H4 (cell line): ENCODE data around the gene CFAP61. TPM values are rescaled to one million over a fixed set of nuclear protein-coding genes. Genes with fewer than 3 reads are reported as not detected.

Experiments
- DNase-seq: peaks from one replicate; pipeline ENCODE4 v3.0.0-alpha.2; 2015; ENCODE audit warnings: low spot score
- total RNA-seq: library from RNA; depleted of rRNA; stranded (reverse); fragments of >200 nt; shearing (Covaris generic); gene quantifications from 2 replicates; pipeline ENCODE4 v1.2.3, GENCODE V29; 2014

Gene CFAP61
- total RNA-seq, 1 experiment from 2014 or later = 0.62 TPM

DNA sequence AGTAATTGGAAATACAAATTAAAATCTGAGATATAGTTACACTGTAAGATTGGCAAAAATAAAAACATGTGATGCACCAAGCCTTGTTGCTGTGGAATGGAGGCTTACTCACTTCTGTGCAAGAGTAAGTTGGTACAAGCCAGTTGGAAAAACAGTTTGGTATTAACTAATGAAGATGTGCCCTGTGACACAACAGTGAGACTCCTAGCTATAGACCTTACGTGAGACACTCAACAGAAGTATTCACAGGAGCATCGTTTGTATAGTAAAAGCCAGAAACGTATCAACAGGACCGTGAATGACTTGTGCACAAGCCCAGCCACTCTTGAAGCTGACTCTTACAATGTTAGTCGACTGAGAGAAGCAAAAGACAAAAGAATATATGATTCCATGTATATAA is 20.5 kb upstream of the CFAP61 start:
- no peak for DNase-seq

DNA sequence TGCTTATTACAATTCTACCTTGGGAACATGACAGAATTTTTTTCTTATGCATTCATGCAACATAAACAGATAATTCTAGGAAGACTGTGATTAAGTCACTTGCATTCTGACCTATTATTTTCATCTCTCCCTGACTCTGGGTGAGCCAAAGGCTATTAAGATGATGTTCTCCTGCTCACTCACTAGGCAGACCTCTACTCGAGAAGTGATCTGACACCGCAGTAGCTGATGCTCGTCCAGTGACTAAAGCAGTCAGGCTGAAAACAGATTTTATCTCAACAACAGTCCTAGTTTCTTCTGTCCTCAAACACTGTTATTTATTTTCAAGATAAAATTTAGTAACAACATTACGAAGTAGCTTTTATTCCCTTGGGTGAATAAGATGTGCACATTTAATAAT is 17.8 kb upstream of the CFAP61 start:
- no peak for DNase-seq

DNA sequence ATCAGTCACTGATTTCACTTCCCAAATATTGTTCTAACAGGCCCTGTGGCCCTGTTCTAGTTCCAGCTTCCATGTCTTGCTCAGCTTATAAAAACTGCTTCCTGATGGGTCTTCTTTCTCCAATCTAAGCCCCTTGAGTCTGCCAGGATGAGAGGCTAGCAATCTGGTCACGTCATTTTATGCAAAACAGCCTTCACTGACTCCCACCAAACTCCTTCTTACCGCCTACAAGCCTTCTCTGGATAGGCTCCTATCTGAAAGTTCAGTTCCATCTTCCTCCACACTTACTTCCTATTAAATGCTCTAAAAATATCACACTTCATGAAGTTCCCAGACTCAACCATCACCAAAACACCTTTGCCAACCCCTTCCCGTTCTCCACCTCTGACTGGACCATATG is 15.6 kb upstream of the CFAP61 start:
- DNase-seq = no peak

GRCh38 chr20:20037960-20038359 is 14.4 kb upstream of the CFAP61 start:
- peak; percentile 38 for DNase-seq

- DNase-seq = no peak
Observed at GRCh38 chr20:20038586-20038985, 13.7 kb upstream of the CFAP61 start.

GRCh38 chr20:20039752-20040387 is 12.5 kb upstream of the CFAP61 start:
- DNase-seq = no peak

DNA sequence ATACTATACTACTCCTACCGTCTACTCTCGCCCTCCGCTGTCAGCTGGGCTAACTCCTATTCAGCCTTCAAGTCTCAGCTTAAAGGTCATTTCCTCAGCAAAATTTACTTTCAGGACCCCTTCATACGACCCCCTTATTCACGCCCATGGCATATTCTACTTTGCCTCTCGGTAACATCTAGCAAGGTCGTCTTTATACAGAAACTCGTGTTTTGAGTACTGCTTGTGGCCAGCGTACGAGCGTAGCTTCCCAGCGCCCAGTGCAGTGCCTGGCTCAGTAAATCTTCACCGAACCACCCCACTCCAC is 612 bp upstream of the CFAP61 start:
- DNase-seq = no peak

- no peak for DNase-seq
Observed at GRCh38 chr20:20060234-20060998, 8.1 kb downstream of the CFAP61 start.

GRCh38 chr20:20063941-20064702 is 11.8 kb downstream of the CFAP61 start:
- no peak for DNase-seq

GRCh38 chr20:20065361-20065760 is 13.0 kb downstream of the CFAP61 start:
- no peak for DNase-seq

DNA sequence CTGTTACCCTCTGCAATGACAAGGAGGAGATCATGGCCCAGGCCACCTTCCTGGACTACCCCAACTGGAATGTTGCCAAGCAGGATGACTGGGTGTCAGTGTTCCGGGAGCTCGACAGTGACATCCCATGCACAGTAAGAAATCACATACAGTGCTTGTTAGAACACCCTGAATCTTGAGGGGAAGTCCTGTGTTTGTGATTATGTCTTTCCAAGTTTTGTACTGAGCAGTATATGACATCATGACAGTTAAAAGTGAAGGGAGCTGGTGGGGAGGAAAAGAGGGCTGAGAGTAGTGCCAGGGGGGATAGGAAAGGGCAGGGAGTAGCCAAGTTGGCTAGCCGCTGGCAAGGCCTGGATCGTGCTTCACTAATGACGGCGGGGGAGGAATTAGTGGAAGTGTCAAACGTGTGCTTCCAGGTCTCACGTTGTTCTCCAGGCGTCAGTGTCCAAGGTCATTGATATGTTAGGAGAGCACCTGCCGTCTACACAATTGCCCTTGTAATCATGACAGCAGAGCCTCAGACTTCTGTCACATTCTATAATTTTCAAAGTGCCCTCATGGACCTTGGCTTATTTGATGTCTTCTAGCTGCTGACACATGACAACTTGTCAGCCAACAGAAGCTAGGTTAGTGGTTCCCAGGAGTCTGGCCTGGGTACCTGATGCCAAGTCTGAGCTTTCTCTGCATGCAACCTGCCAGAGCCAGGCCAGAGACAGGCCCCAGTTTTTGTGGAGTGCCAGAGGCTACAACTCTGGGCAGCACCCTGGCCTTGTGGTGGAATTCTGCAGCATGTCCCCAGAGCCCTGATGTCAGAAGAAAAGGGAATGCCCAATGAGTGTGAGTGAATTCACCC is 18.8 kb downstream of the CFAP61 start:
- no peak for DNase-seq

GRCh38 chr20:20073801-20074371 is 21.6 kb downstream of the CFAP61 start:
- DNase-seq = no peak

GRCh38 chr20:20075032-20075431 is 22.7 kb downstream of the CFAP61 start:
- no peak for DNase-seq

- peak; percentile 66 for DNase-seq
Observed at GRCh38 chr20:20076297-20077065, 24.1 kb downstream of the CFAP61 start.

DNA sequence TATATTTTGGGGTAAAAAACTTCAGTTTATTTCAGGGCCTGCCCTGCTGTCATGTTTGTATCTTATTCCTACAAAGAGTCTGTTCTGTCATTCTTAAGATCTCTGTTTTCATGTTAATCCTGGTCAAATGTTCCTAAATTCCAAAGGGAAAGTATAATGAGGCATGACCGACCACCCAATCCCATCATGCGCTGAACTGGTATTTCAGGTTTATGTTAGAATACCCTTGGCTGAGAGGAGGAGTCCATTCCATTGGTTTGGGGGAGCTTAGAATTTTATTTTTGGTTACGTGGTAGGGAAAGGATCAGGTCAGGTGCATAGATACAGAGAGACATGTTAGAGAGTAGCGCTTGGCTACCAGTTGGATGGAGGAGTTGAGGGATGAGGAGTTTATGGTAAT is 25.7 kb downstream of the CFAP61 start:
- DNase-seq = no peak

GRCh38 chr20:20079102-20079784 is 26.9 kb downstream of the CFAP61 start:
- DNase-seq = no peak

- peak; percentile 54 for DNase-seq
Observed at GRCh38 chr20:20083807-20084206, 31.5 kb downstream of the CFAP61 start.

- no peak for DNase-seq
Observed at GRCh38 chr20:20084296-20084752, 32.0 kb downstream of the CFAP61 start.

GRCh38 chr20:20085071-20085470 is 32.7 kb downstream of the CFAP61 start:
- no peak for DNase-seq

DNA sequence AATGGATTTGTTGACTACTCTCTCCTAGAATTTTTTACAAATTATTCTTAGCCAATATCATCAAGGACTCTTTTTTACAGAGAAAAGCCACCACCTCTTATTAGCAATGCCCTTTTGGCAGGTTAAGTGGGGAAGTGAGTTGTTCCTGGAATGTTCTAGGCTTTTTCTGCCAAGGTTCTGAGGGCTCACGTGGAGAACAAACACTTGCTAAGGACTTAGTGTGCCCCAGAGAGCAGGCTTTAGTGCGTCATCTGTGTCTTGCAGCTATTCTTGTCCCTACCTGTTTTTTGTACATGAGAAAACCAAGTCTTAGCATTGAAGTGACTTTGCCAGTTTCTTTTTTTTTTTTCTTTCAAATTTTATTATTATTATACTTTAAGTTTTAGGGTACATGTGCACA is 33.5 kb downstream of the CFAP61 start:
- DNase-seq = no peak
